ENCODE results near the gene BCDIN3D. TPM values are rescaled to one million over a fixed set of nuclear protein-coding genes. Genes with fewer than 3 reads are reported as not detected.

Gene BCDIN3D
- total and polyA plus RNA-seq, 3 experiments from 2014 or later, result 6.4 to 7.6 (median 6.5) TPM

- no peak overlapping the region for H3K4me3 Mint-ChIP-seq
- ChIA-PET POLR2A (no interaction called here), CTCF (interaction anchor here (1.0 to 1.6 kb wide), 3 partner anchors 24 to 60 kb away, joined by 3 to 4 read pairs (median 4); partner anchors contain the start of gene TMBIM6)
- no peak for DNase-seq
- Histone ChIP-seq H3K4me1 (ENCODE audit: insufficient read depth, low read length) (no peaks in the 10 kb centered on the region), H3K4me3 (ENCODE audit: low read length) (no peak overlapping the region), H3K9me3 (ENCODE audit: low read length) (no peaks in the 10 kb centered on the region), H3K36me3 (ENCODE audit: insufficient read depth, low read length) (peaks cover 5% of the 10 kb centered on the region), H3K27me3 (ENCODE audit: insufficient read depth, low read length, poor library complexity, severe bottlenecking) (no peaks in the 10 kb centered on the region), H3K27ac (ENCODE audit: low read depth, low read length) (no peak overlapping the region)
- H3K9me3 Mint-ChIP-seq, result no peaks in the 10 kb centered on the region
- no peaks in the 10 kb centered on the region for H3K27me3 Mint-ChIP-seq
- H3K36me3 Mint-ChIP-seq, result peaks cover 0 to 62% (median 5%) of the 10 kb centered on the region in 3 donors
- H3K27ac Mint-ChIP-seq, result peak overlapping the region in 1 of 8 donors; percentile 68
- H3K4me1 Mint-ChIP-seq, result no peaks in the 10 kb centered on the region
Observed at GRCh38 chr12:49801141-49802063, 41.5 kb downstream of the BCDIN3D start.

GRCh38 chr12:49800421-49801140 lies 42.3 kb downstream of the BCDIN3D start:
- CTCF ChIA-PET, result interaction anchor here (1.2 to 1.6 kb wide), 2 partner anchors 38 to 59 kb away, joined by 3 to 4 read pairs; partner anchors contain the start of gene TMBIM6
- no peak for DNase-seq
- Histone ChIP-seq H3K4me1 (ENCODE audit: insufficient read depth, low read length) (no peaks in the 10 kb centered on the region), H3K4me3 (ENCODE audit: low read length) (no peak overlapping the region), H3K27ac (ENCODE audit: low read depth, low read length) (no peak overlapping the region), H3K27me3 (ENCODE audit: insufficient read depth, low read length, poor library complexity, severe bottlenecking) (no peaks in the 10 kb centered on the region), H3K9me3 (ENCODE audit: low read length) (no peaks in the 10 kb centered on the region), H3K36me3 (ENCODE audit: insufficient read depth, low read length) (peaks cover 5% of the 10 kb centered on the region)
- Mint-ChIP-seq H3K27me3 (no peaks in the 10 kb centered on the region), H3K9me3 (no peaks in the 10 kb centered on the region), H3K36me3 (peaks cover 0 to 60% (median 5%) of the 10 kb centered on the region in 3 donors), H3K27ac (peak overlapping the region in 1 of 8 donors; percentile 92), H3K4me1 (no peaks in the 10 kb centered on the region), H3K4me3 (no peak overlapping the region)
- POLR2A ChIA-PET, result no interaction called here

- peak overlapping the region in 5 of 8 donors; percentile 58 to 77 (median 59) for H3K27ac Mint-ChIP-seq
- H3K36me3 Mint-ChIP-seq, result peaks cover 0 to 47% (median 5%) of the 10 kb centered on the region in 3 donors
Observed at GRCh38 chr12:49798934-49799333, 44.0 kb downstream of the BCDIN3D start.

GRCh38 chr12:49798248-49798647 lies 44.7 kb downstream of the BCDIN3D start:
- Mint-ChIP-seq H3K4me3 (no peak overlapping the region), H3K36me3 (peaks cover 0 to 47% (median 5%) of the 10 kb centered on the region in 3 donors), H3K27ac (no peak overlapping the region), H3K27me3 (no peaks in the 10 kb centered on the region), H3K9me3 (no peaks in the 10 kb centered on the region), H3K4me1 (no peaks in the 10 kb centered on the region)
- peaks cover 5% of the 10 kb centered on the region for H3K36me3 ChIP-seq (ENCODE audit: insufficient read depth, low read length)
- DNase-seq, result no peak
- no peaks in the 10 kb centered on the region for H3K9me3 ChIP-seq (ENCODE audit: low read length)
- no peak overlapping the region for H3K27ac ChIP-seq (ENCODE audit: low read depth, low read length)
- H3K4me3 ChIP-seq (ENCODE audit: low read length), result no peak overlapping the region
- H3K4me1 ChIP-seq (ENCODE audit: insufficient read depth, low read length), result no peaks in the 10 kb centered on the region
- CTCF ChIA-PET, result interaction anchor here (1.5 kb wide), 1 partner anchor 20 kb away, joined by 4 read pairs; no protein-coding TSS in a partner anchor
- POLR2A ChIA-PET, result no interaction called here
- H3K27me3 ChIP-seq (ENCODE audit: insufficient read depth, low read length, poor library complexity, severe bottlenecking), result no peaks in the 10 kb centered on the region

More at GRCh38 chr12:49798934-49799333, 44.0 kb downstream of the BCDIN3D start:
- Mint-ChIP-seq H3K27me3 (no peaks in the 10 kb centered on the region), H3K9me3 (no peaks in the 10 kb centered on the region), H3K4me3 (no peak overlapping the region), H3K4me1 (no peaks in the 10 kb centered on the region)
- Histone ChIP-seq H3K27me3 (ENCODE audit: insufficient read depth, low read length, poor library complexity, severe bottlenecking) (no peaks in the 10 kb centered on the region), H3K4me3 (ENCODE audit: low read length) (no peak overlapping the region), H3K27ac (ENCODE audit: low read depth, low read length) (no peak overlapping the region), H3K4me1 (ENCODE audit: insufficient read depth, low read length) (no peaks in the 10 kb centered on the region), H3K36me3 (ENCODE audit: insufficient read depth, low read length) (peaks cover 5% of the 10 kb centered on the region), H3K9me3 (ENCODE audit: low read length) (no peaks in the 10 kb centered on the region)
- ChIA-PET POLR2A (interaction anchor here (0.8 kb wide), 1 partner anchor 136 kb away, joined by 3 read pairs; no protein-coding TSS in a partner anchor), CTCF (interaction anchor here (1.5 kb wide), 1 partner anchor 21 kb away, joined by 4 read pairs; no protein-coding TSS in a partner anchor)
- no peak for DNase-seq

GRCh38 chr12:49797449-49797776 lies 45.5 kb downstream of the BCDIN3D start:
- peaks cover 5% of the 10 kb centered on the region for H3K36me3 ChIP-seq (ENCODE audit: insufficient read depth, low read length)
- no peak overlapping the region for H3K4me3 ChIP-seq (ENCODE audit: low read length)
- Mint-ChIP-seq H3K4me1 (no peaks in the 10 kb centered on the region), H3K27ac (no peak overlapping the region), H3K27me3 (no peaks in the 10 kb centered on the region), H3K9me3 (no peaks in the 10 kb centered on the region), H3K4me3 (no peak overlapping the region), H3K36me3 (peaks cover 0 to 41% (median 5%) of the 10 kb centered on the region in 3 donors)
- H3K4me1 ChIP-seq (ENCODE audit: insufficient read depth, low read length), result no peaks in the 10 kb centered on the region
- ChIA-PET POLR2A (interaction anchor here (0.6 kb wide), 1 partner anchor 60 kb away, joined by 5 read pairs; no protein-coding TSS in a partner anchor), CTCF (no interaction called here)
- no peak for DNase-seq
- no peaks in the 10 kb centered on the region for H3K27me3 ChIP-seq (ENCODE audit: insufficient read depth, low read length, poor library complexity, severe bottlenecking)
- no peaks in the 10 kb centered on the region for H3K9me3 ChIP-seq (ENCODE audit: low read length)
- H3K27ac ChIP-seq (ENCODE audit: low read depth, low read length), result no peak overlapping the region

- Histone ChIP-seq H3K9me3 (ENCODE audit: low read length) (no peaks in the 10 kb centered on the region), H3K27me3 (ENCODE audit: insufficient read depth, low read length, poor library complexity, severe bottlenecking) (no peaks in the 10 kb centered on the region), H3K4me3 (ENCODE audit: low read length) (no peak overlapping the region), H3K36me3 (ENCODE audit: insufficient read depth, low read length) (peaks cover 5% of the 10 kb centered on the region), H3K4me1 (ENCODE audit: insufficient read depth, low read length) (no peaks in the 10 kb centered on the region), H3K27ac (ENCODE audit: low read depth, low read length) (no peak overlapping the region)
- CTCF ChIA-PET, result interaction anchor here (1.3 to 1.8 kb wide), 2 partner anchors 42 to 56 kb away, joined by 3 to 10 read pairs; partner anchors contain the start of gene TMBIM6
- DNase-seq, result no peak
- no peaks in the 10 kb centered on the region for H3K4me1 Mint-ChIP-seq
- peaks cover 0 to 37% (median 5%) of the 10 kb centered on the region in 3 donors for H3K36me3 Mint-ChIP-seq
- POLR2A ChIA-PET, result no interaction called here
- H3K27me3 Mint-ChIP-seq, result no peaks in the 10 kb centered on the region
- H3K9me3 Mint-ChIP-seq, result no peaks in the 10 kb centered on the region
- H3K27ac Mint-ChIP-seq, result no peak overlapping the region
- H3K4me3 Mint-ChIP-seq, result no peak overlapping the region
Observed at GRCh38 chr12:49796606-49797448, 46.1 kb downstream of the BCDIN3D start.

GRCh38 chr12:49796155-49796554 lies 46.8 kb downstream of the BCDIN3D start:
- peaks cover 0 to 30% (median 3%) of the 10 kb centered on the region in 3 donors for H3K36me3 Mint-ChIP-seq
- no peak for DNase-seq
- Histone ChIP-seq H3K27ac (ENCODE audit: low read depth, low read length) (no peak overlapping the region), H3K4me3 (ENCODE audit: low read length) (no peak overlapping the region), H3K27me3 (ENCODE audit: insufficient read depth, low read length, poor library complexity, severe bottlenecking) (no peaks in the 10 kb centered on the region), H3K9me3 (ENCODE audit: low read length) (no peaks in the 10 kb centered on the region), H3K36me3 (ENCODE audit: insufficient read depth, low read length) (peaks cover 3% of the 10 kb centered on the region), H3K4me1 (ENCODE audit: insufficient read depth, low read length) (no peaks in the 10 kb centered on the region)
- H3K27me3 Mint-ChIP-seq, result no peaks in the 10 kb centered on the region
- peak overlapping the region in 1 of 8 donors; percentile 23 for H3K27ac Mint-ChIP-seq
- H3K4me3 Mint-ChIP-seq, result no peak overlapping the region
- ChIA-PET CTCF (interaction anchor here (1.3 to 1.8 kb wide), 2 partner anchors 43 to 55 kb away, joined by 3 to 10 read pairs; partner anchors contain the start of gene TMBIM6), POLR2A (no interaction called here)
- no peaks in the 10 kb centered on the region for H3K4me1 Mint-ChIP-seq
- no peaks in the 10 kb centered on the region for H3K9me3 Mint-ChIP-seq
